Measurements from ENCODE around the gene LRRN1.

Gene LRRN1

GRCh38 chr3:3802046-3802445 is 2.8 kb downstream of the LRRN1 start:
- peaks cover 22% of the 10 kb centered on the region for H3K27me3 ChIP-seq (ENCODE audit: insufficient read depth, low read length, poor library complexity)
- no peak for ATAC-seq (ENCODE audit: insufficient read depth, low read depth)
- no peak overlapping the region for H3K27ac ChIP-seq (ENCODE audit: low read length)
- no peaks in the 10 kb centered on the region for H4K20me1 ChIP-seq (ENCODE audit: insufficient read depth, low read length)
- H3K36me3 ChIP-seq (ENCODE audit: insufficient read depth, low read length): no peaks in the 10 kb centered on the region
- DNase-seq: no peak
- H3K9ac ChIP-seq (ENCODE audit: low read depth, low read length): no peak overlapping the region
- no peak overlapping the region for H2AFZ ChIP-seq (ENCODE audit: low read depth, low read length)
- peaks cover 6% of the 10 kb centered on the region; the same call in 1 of the 2 replicates for H3K4me1 ChIP-seq (ENCODE audit: insufficient read depth, low read length)
- H3K4me3 ChIP-seq (ENCODE audit: low read depth in 1 of 2, low read length in 2 of 2): no peak overlapping the region
- no peaks in the 10 kb centered on the region for H3K79me2 ChIP-seq (ENCODE audit: insufficient read depth, low read length)
- TF ChIP-seq EZH2 (IDR thresholded peaks at IDR 0.05; ENCODE audit: borderline replicate concordance, low read depth, low read length, severe bottlenecking): no peak
- TF ChIP-seq, protein P1, sequence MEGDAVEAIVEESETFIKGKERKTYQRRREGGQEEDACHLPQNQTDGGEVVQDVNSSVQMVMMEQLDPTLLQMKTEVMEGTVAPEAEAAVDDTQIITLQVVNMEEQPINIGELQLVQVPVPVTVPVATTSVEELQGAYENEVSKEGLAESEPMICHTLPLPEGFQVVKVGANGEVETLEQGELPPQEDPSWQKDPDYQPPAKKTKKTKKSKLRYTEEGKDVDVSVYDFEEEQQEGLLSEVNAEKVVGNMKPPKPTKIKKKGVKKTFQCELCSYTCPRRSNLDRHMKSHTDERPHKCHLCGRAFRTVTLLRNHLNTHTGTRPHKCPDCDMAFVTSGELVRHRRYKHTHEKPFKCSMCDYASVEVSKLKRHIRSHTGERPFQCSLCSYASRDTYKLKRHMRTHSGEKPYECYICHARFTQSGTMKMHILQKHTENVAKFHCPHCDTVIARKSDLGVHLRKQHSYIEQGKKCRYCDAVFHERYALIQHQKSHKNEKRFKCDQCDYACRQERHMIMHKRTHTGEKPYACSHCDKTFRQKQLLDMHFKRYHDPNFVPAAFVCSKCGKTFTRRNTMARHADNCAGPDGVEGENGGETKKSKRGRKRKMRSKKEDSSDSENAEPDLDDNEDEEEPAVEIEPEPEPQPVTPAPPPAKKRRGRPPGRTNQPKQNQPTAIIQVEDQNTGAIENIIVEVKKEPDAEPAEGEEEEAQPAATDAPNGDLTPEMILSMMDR (IDR thresholded peaks at IDR 0.05; ENCODE audit: borderline replicate concordance, extremely low read depth, low read length, poor library complexity, severe bottlenecking): no peak
- H3K9me3 ChIP-seq (ENCODE audit: insufficient read depth, low read length, severe bottlenecking): no peaks in the 10 kb centered on the region
- no peak overlapping the region for H3K4me2 ChIP-seq (ENCODE audit: insufficient read depth, low read length)

DNA sequence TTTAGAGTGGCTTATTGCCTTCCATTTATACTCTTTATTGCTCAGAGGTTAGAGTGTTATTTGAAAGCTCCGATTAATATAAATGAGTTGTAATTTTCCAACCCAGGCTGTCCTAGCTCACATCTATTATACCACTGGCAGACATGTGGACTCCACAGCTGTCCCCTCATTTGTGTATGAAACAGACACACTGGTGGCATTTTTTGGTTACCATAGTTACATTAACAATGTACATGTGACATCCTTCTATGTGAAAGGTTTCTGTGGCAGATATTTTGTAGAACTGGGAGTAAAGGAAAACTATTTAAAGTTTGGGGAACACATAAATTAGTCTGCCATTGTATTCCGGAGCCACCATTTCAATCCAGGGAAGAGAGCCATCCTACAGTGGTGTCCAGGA is 5.3 kb downstream of the LRRN1 start:
- no peak for TF ChIP-seq EZH2 (IDR thresholded peaks at IDR 0.05; ENCODE audit: borderline replicate concordance, low read depth, low read length, severe bottlenecking)
- TF ChIP-seq, protein P1 (IDR thresholded peaks at IDR 0.05; ENCODE audit: borderline replicate concordance, extremely low read depth, low read length, poor library complexity, severe bottlenecking): no peak
- Histone ChIP-seq H3K36me3 (ENCODE audit: insufficient read depth, low read length) (no peaks in the 10 kb centered on the region), H3K4me1 (ENCODE audit: insufficient read depth, low read length) (peaks cover 6% of the 10 kb centered on the region; the same call in 1 of the 2 replicates), H4K20me1 (ENCODE audit: insufficient read depth, low read length) (no peaks in the 10 kb centered on the region), H3K27ac (ENCODE audit: low read length) (no peak overlapping the region), H3K27me3 (ENCODE audit: insufficient read depth, low read length, poor library complexity) (peaks cover 7% of the 10 kb centered on the region), H2AFZ (ENCODE audit: low read depth, low read length) (no peak overlapping the region), H3K9ac (ENCODE audit: low read depth, low read length) (no peak overlapping the region), H3K79me2 (ENCODE audit: insufficient read depth, low read length) (no peaks in the 10 kb centered on the region), H3K4me3 (ENCODE audit: low read depth in 1 of 2, low read length in 2 of 2) (no peak overlapping the region), H3K4me2 (ENCODE audit: insufficient read depth, low read length) (no peak overlapping the region), H3K9me3 (ENCODE audit: insufficient read depth, low read length, severe bottlenecking) (no peaks in the 10 kb centered on the region)
- DNase-seq: no peak
- no peak for ATAC-seq (ENCODE audit: insufficient read depth, low read depth)

GRCh38 chr3:3806092-3806491 is 6.9 kb downstream of the LRRN1 start:
- Histone ChIP-seq H3K27ac (ENCODE audit: low read length) (no peak overlapping the region), H3K36me3 (ENCODE audit: insufficient read depth, low read length) (no peaks in the 10 kb centered on the region), H3K27me3 (ENCODE audit: insufficient read depth, low read length, poor library complexity) (no peaks in the 10 kb centered on the region), H3K9me3 (ENCODE audit: insufficient read depth, low read length, severe bottlenecking) (no peaks in the 10 kb centered on the region), H4K20me1 (ENCODE audit: insufficient read depth, low read length) (no peaks in the 10 kb centered on the region), H3K9ac (ENCODE audit: low read depth, low read length) (no peak overlapping the region), H3K79me2 (ENCODE audit: insufficient read depth, low read length) (no peaks in the 10 kb centered on the region), H2AFZ (ENCODE audit: low read depth, low read length) (no peak overlapping the region), H3K4me1 (ENCODE audit: insufficient read depth, low read length) (no peaks in the 10 kb centered on the region), H3K4me3 (ENCODE audit: low read depth in 1 of 2, low read length in 2 of 2) (no peak overlapping the region), H3K4me2 (ENCODE audit: insufficient read depth, low read length) (no peak overlapping the region)
- no peak for TF ChIP-seq EZH2 (IDR thresholded peaks at IDR 0.05; ENCODE audit: borderline replicate concordance, low read depth, low read length, severe bottlenecking)
- TF ChIP-seq, protein P1 (IDR thresholded peaks at IDR 0.05; ENCODE audit: borderline replicate concordance, extremely low read depth, low read length, poor library complexity, severe bottlenecking): no peak
- ATAC-seq (ENCODE audit: insufficient read depth, low read depth) (no peak), DNase-seq (no peak)

- Histone ChIP-seq H3K79me2 (ENCODE audit: insufficient read depth, low read length) (no peaks in the 10 kb centered on the region), H3K36me3 (ENCODE audit: insufficient read depth, low read length) (no peaks in the 10 kb centered on the region), H2AFZ (ENCODE audit: low read depth, low read length) (no peak overlapping the region), H3K9me3 (ENCODE audit: insufficient read depth, low read length, severe bottlenecking) (no peaks in the 10 kb centered on the region), H3K27me3 (ENCODE audit: insufficient read depth, low read length, poor library complexity) (no peaks in the 10 kb centered on the region), H3K4me2 (ENCODE audit: insufficient read depth, low read length) (no peak overlapping the region), H4K20me1 (ENCODE audit: insufficient read depth, low read length) (no peaks in the 10 kb centered on the region), H3K4me3 (ENCODE audit: low read depth in 1 of 2, low read length in 2 of 2) (no peak overlapping the region), H3K9ac (ENCODE audit: low read depth, low read length) (no peak overlapping the region), H3K27ac (ENCODE audit: low read length) (no peak overlapping the region), H3K4me1 (ENCODE audit: insufficient read depth, low read length) (no peaks in the 10 kb centered on the region)
- DNase-seq (no peak), ATAC-seq (ENCODE audit: insufficient read depth, low read depth) (no peak)
- TF ChIP-seq, protein P1 (IDR thresholded peaks at IDR 0.05; ENCODE audit: borderline replicate concordance, extremely low read depth, low read length, poor library complexity, severe bottlenecking): no peak
- no peak for TF ChIP-seq EZH2 (IDR thresholded peaks at IDR 0.05; ENCODE audit: borderline replicate concordance, low read depth, low read length, severe bottlenecking)
Observed at GRCh38 chr3:3806856-3807255, 7.6 kb downstream of the LRRN1 start.

All from DND-41 (cell line).